GM18526 (cell line): ENCODE measurements around the gene ATXN8OS.

Experiments used
- POLR2A ChIP-seq: IDR thresholded peaks from 3 replicates; pipeline ENCODE4 v1.6.1; 2011; ENCODE audit not compliant: insufficient read length; ENCODE audit errors: extremely low read depth

The ATXN8OS gene

GRCh38 chr13:70107498-70108281 is at the start of gene ATXN8OS:
Gene ATXN8OS, plus strand, starts transcription at chr13:70107826.
- TF ChIP-seq POLR2A = no peak

DNA sequence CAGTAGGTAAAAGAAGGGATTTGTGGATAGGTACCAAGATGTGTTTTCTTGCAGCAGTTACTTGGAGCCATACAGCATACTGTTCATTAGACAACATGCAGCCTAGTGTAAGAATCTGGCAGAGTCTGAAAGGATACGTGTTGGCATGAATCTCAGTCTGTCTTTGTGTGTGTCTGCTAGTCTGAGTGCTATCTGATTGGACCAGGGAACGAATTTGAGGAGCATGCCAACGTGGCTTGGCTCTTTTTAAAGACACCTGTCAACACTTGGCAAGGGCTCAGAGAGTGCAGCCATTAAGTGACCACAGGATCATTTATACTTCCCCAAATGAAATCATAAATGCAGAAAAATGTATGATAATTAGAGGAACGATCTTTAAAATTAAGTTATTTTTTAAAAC is 27.6 kb upstream of the ATXN8OS start:
- TF ChIP-seq POLR2A = no peak

DNA sequence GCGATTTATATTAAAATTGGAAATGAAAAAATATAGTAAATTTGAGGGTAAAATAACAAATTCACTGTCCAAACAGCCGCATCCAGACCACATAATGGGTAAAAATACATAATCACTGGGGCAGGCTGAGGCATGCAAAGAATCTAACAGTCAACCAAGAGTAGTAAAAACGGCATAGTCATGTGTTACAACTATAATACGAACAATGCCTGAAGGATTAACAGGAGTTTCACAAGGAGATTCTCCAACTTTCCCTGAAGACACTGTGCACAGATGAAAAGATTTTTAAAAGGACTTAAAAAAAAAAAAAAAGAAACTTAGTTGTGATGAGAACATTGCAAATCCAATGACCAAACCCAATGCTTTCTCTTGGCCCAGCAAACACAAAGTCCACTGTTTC is 20.4 kb upstream of the ATXN8OS start:
- TF ChIP-seq POLR2A = no peak

GRCh38 chr13:70088926-70089325 is 18.7 kb upstream of the ATXN8OS start:
- TF ChIP-seq POLR2A = no peak

DNA sequence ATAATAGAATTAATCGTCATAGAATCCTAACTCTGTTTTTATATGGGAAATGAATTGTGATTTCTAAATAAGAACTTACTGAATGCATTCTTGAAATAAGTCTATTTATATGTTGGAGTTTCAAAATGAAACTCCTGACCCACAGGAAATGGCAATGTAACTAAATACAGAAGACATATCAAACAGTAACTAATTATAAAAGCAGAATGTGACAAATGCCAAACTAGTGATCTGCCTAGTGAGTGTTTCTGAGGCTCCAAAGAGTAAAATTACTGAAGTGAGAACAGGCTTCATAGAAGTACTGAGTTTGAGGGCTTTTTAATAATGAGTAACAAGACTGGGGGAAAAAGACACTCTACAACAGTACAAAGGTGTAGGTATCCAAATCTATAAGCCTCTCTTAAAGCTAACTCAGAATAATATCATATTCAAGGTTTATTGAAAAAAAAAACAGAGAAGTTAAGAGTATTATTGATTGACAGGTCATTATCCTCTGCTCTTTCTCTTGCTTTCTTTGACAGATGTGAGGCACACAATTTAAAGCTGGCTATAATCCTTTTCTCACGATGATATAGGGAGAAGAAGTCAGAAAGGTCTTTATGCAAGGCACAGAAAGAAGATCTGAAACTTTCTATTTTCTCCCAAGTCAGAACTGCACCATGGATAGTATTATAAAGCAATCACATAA is 17.4 kb upstream of the ATXN8OS start:
- TF ChIP-seq POLR2A = no peak

GRCh38 chr13:70098669-70099068 is 9.0 kb upstream of the ATXN8OS start:
- no peak for TF ChIP-seq POLR2A

GRCh38 chr13:70104481-70104880 is 3.1 kb upstream of the ATXN8OS start:
- TF ChIP-seq POLR2A = no peak

DNA sequence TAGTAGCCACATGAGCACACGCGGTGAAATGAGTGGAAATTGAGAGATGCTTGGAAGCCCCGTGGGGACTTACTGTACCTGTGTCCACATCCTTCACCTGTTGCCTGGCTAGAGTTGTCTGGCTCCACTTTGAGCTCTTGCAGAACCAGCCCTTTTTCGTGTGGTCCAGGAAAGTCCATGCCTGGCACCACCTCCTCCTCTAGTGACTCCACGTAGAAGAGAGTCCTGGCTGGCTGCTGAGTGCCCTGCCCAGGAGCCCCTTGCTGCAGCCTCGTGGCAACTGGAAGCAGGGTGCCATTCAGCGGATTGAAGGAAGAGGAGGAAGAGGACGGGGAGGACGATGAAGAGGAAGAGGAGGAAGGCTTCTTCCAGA is 515 bp upstream of the ATXN8OS start:
- TF ChIP-seq POLR2A = no peak

- TF ChIP-seq POLR2A = no peak
Measured at GRCh38 chr13:70108356-70109105, 905 bp downstream of the ATXN8OS start, which contains the start of gene KLHL1. Gene KLHL1, minus strand, starts transcription at chr13:70108452. Its CDS starts 753 bp downstream, at chr13:70107699.

DNA sequence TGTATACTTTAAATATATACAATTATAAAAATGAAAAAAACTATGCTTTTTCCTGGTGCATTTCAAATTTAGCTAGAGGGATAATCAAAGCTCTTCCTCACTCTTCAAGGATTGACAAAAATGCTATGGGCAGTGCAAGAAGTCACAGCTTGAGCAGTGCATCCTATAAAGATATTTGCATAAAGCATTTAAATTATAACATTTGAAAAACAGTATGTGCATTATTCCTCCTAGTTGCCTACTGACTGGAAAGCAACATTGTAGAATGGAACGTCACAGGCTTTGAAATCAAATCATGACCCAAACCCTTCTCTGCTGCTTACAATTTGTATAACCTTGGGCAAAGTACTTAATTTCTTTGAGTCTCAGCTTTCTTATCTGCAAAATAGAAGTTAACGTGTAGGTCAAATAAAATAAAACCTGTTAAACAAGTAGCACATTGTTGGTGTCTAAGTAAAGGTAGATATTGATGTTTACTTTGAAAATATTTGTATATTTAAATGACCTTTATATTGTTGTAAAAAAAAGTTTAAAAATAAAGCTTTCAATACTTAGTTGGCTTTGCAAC is 9.8 kb downstream of the ATXN8OS start:
- no peak for TF ChIP-seq POLR2A

DNA sequence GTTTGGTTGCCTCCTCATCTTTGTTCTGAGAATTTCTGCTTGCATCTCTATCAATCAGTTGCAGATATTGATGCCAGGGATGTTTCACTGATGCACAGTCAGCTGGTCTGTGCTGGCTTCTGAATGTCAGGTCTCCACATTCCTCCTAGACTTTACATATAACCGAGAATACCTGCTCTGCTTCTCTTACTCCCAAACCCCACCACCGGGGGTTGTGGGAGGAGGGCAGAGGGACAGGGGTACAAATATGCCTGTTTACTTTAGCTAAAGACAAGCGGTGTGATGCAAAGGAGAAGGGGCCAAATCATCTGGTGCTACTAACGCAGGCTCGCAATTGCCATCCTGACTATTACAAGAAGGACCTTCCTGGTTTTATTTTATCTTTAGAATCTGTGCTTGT is 18.1 kb downstream of the ATXN8OS start:
- TF ChIP-seq POLR2A = no peak

DNA sequence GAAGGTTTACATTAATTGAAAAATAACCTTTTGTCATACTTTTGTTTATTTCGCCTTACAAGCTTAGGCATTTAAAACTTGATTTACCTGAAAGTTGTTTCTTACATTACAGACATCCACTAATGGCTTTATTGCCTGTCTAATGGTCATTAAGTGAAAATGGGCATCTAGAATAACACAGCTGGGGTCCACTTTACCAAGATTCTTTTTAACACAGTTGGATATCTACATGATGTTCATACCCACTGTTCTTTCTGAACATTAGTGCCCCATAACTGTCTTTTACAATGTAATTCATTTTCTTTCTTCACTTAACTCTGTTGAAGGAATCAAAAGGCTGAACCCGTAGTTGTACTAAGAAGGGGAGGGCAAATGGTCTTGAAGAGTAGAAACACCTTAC is 20.5 kb downstream of the ATXN8OS start:
- no peak for TF ChIP-seq POLR2A

GRCh38 chr13:70162141-70162540 is 54.5 kb downstream of the ATXN8OS start:
- no peak for TF ChIP-seq POLR2A

- TF ChIP-seq POLR2A = no peak
Measured at GRCh38 chr13:70170689-70171088, 63.1 kb downstream of the ATXN8OS start.

DNA sequence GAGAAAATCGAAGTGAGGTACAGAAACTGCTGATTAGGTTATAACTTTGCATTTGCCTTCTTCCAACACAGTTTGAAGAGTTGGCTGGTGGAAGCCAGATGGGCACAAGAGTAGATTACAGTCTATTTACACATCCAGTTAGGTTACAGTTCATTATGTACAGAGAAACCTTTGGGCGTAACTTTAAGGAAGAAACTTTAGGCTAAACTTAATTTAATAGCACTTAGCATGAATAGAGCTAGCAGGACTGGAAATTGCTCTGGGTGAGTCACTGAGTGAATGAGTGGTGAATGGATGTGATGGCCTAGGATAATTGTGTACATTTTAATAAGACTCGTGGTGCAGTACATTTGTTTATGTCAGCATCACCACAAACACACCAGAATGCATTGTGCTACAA is 63.5 kb downstream of the ATXN8OS start:
- TF ChIP-seq POLR2A = no peak

GRCh38 chr13:70172946-70173597 is 65.4 kb downstream of the ATXN8OS start:
- no peak for TF ChIP-seq POLR2A

GRCh38 chr13:70173598-70173959 is 66.0 kb downstream of the ATXN8OS start:
- no peak for TF ChIP-seq POLR2A
